GM18505 (cell line): ENCODE data around the gene PCDHGA1.
"Not testable (repeated sequence)": the region's sequence is repeated elsewhere in the genome, so short reads cannot be mapped to it uniquely, and the experiment has no call there.

Source experiments
- ATAC-seq: cut with Tn5 transposase; IDR thresholded peaks from one replicate; pipeline ENCODE4 v1.9.1; 2021; ENCODE audit not compliant: unreplicated experiment
- POLR2A ChIP-seq: IDR thresholded peaks from 4 replicates; pipeline ENCODE4 v1.6.1; 2011; ENCODE audit warnings: borderline replicate concordance; ENCODE audit not compliant: insufficient read depth, insufficient read length; ENCODE audit errors: extremely low read depth

The PCDHGA1 gene

DNA sequence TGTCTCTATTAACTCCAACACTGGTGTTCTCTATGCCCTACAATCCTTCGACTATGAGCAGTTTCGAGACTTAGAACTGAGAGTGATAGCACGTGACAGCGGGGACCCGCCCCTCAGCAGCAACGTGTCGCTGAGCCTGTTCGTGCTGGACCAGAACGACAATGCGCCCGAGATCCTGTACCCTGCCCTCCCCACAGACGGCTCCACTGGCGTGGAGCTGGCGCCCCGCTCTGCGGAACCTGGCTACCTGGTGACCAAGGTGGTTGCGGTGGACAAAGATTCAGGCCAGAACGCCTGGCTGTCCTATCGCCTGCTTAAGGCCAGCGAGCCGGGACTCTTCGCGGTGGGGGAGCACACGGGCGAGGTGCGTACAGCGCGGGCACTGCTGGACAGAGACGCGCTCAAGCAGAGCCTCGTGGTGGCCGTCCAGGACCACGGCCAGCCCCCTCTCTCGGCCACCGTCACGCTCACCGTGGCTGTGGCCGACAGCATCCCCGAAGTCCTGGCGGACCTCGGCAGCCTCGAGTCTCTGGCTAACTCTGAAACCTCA, 92.5 kb downstream of the PCDHGA1 start:
- ATAC-seq = no peak
- no peak for TF ChIP-seq POLR2A

GRCh38 chr5:141427783-141428426, 97.6 kb downstream of the PCDHGA1 start:
- TF ChIP-seq POLR2A = no peak
- no peak for ATAC-seq

- no peak for TF ChIP-seq POLR2A
- peak; percentile 92 for ATAC-seq
These were observed 100.2 kb downstream of the PCDHGA1 start, which contains the start of gene PCDHGA12 for GRCh38 chr5:141430332-141431113. PCDHGA12 (plus strand) TSS chr5:141430507; CDS start chr5:141430760, 253 bp downstream.

DNA sequence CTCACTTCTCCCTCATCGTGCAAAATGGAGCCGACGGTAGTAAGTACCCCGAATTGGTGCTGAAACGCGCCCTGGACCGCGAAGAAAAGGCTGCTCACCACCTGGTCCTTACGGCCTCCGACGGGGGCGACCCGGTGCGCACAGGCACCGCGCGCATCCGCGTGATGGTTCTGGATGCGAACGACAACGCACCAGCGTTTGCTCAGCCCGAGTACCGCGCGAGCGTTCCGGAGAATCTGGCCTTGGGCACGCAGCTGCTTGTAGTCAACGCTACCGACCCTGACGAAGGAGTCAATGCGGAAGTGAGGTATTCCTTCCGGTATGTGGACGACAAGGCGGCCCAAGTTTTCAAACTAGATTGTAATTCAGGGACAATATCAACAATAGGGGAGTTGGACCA, 101.0 kb downstream of the PCDHGA1 start:
- no peak for TF ChIP-seq POLR2A
- ATAC-seq = peak; percentile 46

GRCh38 chr5:141432308-141432707, 102.0 kb downstream of the PCDHGA1 start:
- ATAC-seq = not testable (repeated sequence)

GRCh38 chr5:141432726-141433125, 102.4 kb downstream of the PCDHGA1 start:
- not testable (repeated sequence) for ATAC-seq

- no peak for TF ChIP-seq POLR2A
- no peak for ATAC-seq
These were observed 103.7 kb downstream of the PCDHGA1 start for GRCh38 chr5:141434006-141434405.

GRCh38 chr5:141437221-141437620, 106.9 kb downstream of the PCDHGA1 start:
- ATAC-seq = no peak
- no peak for TF ChIP-seq POLR2A

GRCh38 chr5:141439411-141440141, 109.3 kb downstream of the PCDHGA1 start:
- ATAC-seq = no peak

DNA sequence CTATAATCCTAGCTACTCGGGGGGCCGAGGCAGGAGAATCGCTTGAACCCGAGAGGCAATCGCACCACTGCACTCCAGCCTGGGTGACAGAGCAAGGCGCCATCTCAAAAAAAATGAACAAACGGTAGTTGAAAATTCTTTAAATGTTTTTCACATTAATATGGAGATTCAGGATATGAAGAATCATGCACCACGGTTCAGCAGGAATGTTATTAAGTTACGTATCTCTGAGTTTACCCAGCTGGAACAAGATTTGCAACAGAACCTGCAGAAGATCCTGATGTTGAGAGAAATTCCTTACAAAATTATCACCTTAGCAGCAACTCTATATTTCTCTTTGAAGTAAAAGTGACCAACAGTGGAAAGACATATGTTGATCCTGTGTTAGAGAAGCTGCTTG, 110.0 kb downstream of the PCDHGA1 start:
- ATAC-seq = no peak
- no peak for TF ChIP-seq POLR2A

More at GRCh38 chr5:141439411-141440141, 109.3 kb downstream of the PCDHGA1 start:
- TF ChIP-seq POLR2A = no peak

- TF ChIP-seq POLR2A = no peak
- ATAC-seq = no peak
These were observed 111.4 kb downstream of the PCDHGA1 start for GRCh38 chr5:141441571-141442170.

DNA sequence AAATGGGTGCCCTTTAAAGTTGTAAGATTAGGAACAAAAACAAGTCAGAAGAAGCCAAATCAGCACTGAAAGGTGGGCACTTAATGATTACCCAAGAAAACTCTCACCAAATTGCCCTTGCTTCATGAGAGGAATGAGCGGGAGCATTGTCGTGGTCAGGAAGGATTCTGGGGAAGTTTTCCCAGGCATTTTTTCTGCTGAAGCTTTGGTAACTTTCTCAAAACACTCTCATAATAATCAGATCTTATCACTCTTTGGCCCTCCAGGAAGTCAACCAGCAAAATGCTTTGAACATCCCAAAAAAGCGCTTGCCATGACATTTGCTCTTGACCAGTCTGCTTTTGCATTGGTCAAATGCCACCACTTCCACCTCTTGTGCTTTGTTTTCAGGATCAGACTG, 135.0 kb downstream of the PCDHGA1 start:
- no peak for TF ChIP-seq POLR2A
- ATAC-seq = no peak

GRCh38 chr5:141475625-141476131, 145.4 kb downstream of the PCDHGA1 start, which contains the start of gene PCDHGC3:
PCDHGC3 (plus strand) TSS chr5:141475966; CDS start chr5:141476117, 151 bp downstream.
- peak; percentile 54 for TF ChIP-seq POLR2A

More at GRCh38 chr5:141475625-141476131, 145.4 kb downstream of the PCDHGA1 start, which contains the start of gene PCDHGC3:
- ATAC-seq = peak; percentile 96
